Measurements from ENCODE around the gene GTF2F2. TPM values are rescaled to one million over a fixed set of nuclear protein-coding genes. Genes with fewer than 3 reads are reported as not detected.

GTF2F2 gene
- total RNA-seq, 1 experiment from 2014 or later = 21.7 TPM

DNA sequence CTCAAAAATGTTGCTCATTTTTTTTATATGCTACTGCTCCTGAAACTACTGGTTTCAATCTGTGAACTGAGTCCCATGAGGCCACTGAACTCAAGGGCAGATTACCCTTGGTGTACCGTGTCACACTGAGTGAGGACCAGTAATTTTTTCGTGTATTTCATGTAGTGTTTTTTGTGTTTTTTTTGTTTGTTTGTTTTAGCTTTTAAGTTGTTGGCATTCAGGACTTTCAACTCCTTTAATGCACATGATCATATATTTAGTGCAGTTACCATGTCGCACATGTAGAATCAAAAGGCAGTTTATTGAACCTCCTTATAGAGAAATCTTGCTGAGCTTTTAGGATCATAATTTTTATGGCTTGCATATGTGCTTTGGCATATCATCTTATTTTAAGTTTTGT is 162.7 kb downstream of the GTF2F2 start:
- Histone ChIP-seq H3K36me3 (ENCODE audit: control insufficient read depth, insufficient read depth, low read length) (no peaks in the 10 kb centered on the region), H3K27me3 (ENCODE audit: control insufficient read depth, insufficient read depth, low read length) (no peaks in the 10 kb centered on the region), H3K27ac (ENCODE audit: low read length) (no peak overlapping the region), H3K4me3 (ENCODE audit: low read depth in 2 of 2, low read length in 2 of 2) (no peak overlapping the region), H3K4me1 (ENCODE audit: control insufficient read depth, insufficient read depth, low read length) (peaks cover 9% of the 10 kb centered on the region; the same call in 1 of the 2 replicates), H3K9me3 (ENCODE audit: control insufficient read depth, insufficient read depth, low read depth, low read length) (no peaks in the 10 kb centered on the region)
- POLR2A ChIA-PET = no interaction called here
- CTCF ChIA-PET = no interaction called here
- in situ Hi-C loops (cut with HindIII; ENCODE audit: low pct_unique_long_range_greater_than_20kb, low sequenced_read_pairs) (no loop called here), intact Hi-C loops (cut with micrococcal nuclease; ENCODE audit: unreplicated experiment) (no loop called here)
- ATAC-seq (no peak), DNase-seq (ENCODE audit: low read depth, low spot score) (no peak)
- TF ChIP-seq POLR2AphosphoS5 (IDR thresholded peaks at IDR 0.05; ENCODE audit: low read depth, low read length) (no peak), SIN3A (IDR thresholded peaks at IDR 0.05; ENCODE audit: borderline replicate concordance, insufficient read depth, low read depth, low read length) (no peak), TCF7L2 (IDR thresholded peaks at IDR 0.05; ENCODE audit: low read depth, low read length) (no peak)
- TF ChIP-seq, protein P1, sequence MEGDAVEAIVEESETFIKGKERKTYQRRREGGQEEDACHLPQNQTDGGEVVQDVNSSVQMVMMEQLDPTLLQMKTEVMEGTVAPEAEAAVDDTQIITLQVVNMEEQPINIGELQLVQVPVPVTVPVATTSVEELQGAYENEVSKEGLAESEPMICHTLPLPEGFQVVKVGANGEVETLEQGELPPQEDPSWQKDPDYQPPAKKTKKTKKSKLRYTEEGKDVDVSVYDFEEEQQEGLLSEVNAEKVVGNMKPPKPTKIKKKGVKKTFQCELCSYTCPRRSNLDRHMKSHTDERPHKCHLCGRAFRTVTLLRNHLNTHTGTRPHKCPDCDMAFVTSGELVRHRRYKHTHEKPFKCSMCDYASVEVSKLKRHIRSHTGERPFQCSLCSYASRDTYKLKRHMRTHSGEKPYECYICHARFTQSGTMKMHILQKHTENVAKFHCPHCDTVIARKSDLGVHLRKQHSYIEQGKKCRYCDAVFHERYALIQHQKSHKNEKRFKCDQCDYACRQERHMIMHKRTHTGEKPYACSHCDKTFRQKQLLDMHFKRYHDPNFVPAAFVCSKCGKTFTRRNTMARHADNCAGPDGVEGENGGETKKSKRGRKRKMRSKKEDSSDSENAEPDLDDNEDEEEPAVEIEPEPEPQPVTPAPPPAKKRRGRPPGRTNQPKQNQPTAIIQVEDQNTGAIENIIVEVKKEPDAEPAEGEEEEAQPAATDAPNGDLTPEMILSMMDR (IDR thresholded peaks at IDR 0.05) = no peak
- TF ChIP-seq, protein P2, sequence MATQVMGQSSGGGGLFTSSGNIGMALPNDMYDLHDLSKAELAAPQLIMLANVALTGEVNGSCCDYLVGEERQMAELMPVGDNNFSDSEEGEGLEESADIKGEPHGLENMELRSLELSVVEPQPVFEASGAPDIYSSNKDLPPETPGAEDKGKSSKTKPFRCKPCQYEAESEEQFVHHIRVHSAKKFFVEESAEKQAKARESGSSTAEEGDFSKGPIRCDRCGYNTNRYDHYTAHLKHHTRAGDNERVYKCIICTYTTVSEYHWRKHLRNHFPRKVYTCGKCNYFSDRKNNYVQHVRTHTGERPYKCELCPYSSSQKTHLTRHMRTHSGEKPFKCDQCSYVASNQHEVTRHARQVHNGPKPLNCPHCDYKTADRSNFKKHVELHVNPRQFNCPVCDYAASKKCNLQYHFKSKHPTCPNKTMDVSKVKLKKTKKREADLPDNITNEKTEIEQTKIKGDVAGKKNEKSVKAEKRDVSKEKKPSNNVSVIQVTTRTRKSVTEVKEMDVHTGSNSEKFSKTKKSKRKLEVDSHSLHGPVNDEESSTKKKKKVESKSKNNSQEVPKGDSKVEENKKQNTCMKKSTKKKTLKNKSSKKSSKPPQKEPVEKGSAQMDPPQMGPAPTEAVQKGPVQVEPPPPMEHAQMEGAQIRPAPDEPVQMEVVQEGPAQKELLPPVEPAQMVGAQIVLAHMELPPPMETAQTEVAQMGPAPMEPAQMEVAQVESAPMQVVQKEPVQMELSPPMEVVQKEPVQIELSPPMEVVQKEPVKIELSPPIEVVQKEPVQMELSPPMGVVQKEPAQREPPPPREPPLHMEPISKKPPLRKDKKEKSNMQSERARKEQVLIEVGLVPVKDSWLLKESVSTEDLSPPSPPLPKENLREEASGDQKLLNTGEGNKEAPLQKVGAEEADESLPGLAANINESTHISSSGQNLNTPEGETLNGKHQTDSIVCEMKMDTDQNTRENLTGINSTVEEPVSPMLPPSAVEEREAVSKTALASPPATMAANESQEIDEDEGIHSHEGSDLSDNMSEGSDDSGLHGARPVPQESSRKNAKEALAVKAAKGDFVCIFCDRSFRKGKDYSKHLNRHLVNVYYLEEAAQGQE (IDR thresholded peaks at IDR 0.05; ENCODE audit: insufficient read depth in 1 of 2, low read depth in 2 of 2, low read length in 1 of 2) = no peak
- no TSS peak for BruUV-seq (replicated peaks)

DNA sequence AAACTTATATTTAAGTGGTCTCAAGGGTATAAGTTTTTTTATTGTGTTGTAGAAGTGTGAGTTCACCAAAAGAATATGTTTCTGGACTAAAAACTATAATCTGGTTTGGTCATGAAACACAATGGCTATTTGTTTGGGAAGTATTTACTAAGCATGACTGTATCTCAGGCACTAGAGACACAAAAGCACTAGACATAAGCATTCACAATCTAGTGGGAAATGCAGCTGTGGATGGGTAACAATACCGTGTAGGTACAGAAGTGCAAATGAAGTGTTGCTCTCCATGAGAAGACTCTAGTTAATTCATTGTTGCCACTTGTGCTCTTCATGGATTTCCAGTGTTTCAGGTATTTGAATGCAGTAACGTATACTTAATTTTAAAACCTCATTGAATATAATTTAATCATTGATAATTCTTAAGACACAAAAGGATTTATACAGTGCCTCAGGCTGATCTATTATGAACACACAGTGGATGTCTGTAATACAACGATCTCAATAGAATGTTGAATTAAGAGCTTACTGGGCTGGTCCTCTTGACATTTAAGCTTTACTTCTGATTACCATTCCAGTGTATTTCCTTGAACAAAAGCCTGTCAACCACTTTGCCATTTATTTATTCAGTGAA is 169.7 kb downstream of the GTF2F2 start:
- TF ChIP-seq, protein P2 (IDR thresholded peaks at IDR 0.05; ENCODE audit: insufficient read depth in 1 of 2, low read depth in 2 of 2, low read length in 1 of 2) = no peak
- TF ChIP-seq SIN3A (IDR thresholded peaks at IDR 0.05; ENCODE audit: borderline replicate concordance, insufficient read depth, low read depth, low read length) = no peak
- no peak for TF ChIP-seq POLR2AphosphoS5 (IDR thresholded peaks at IDR 0.05; ENCODE audit: low read depth, low read length)
- TF ChIP-seq, protein P1 (IDR thresholded peaks at IDR 0.05) = no peak
- no peak for TF ChIP-seq TCF7L2 (IDR thresholded peaks at IDR 0.05; ENCODE audit: low read depth, low read length)
- Histone ChIP-seq H3K9me3 (ENCODE audit: control insufficient read depth, insufficient read depth, low read depth, low read length) (no peaks in the 10 kb centered on the region), H3K27ac (ENCODE audit: low read length) (no peak overlapping the region), H3K36me3 (ENCODE audit: control insufficient read depth, insufficient read depth, low read length) (no peaks in the 10 kb centered on the region), H3K4me3 (ENCODE audit: low read depth in 2 of 2, low read length in 2 of 2) (no peak overlapping the region), H3K27me3 (ENCODE audit: control insufficient read depth, insufficient read depth, low read length) (no peaks in the 10 kb centered on the region), H3K4me1 (ENCODE audit: control insufficient read depth, insufficient read depth, low read length) (no peaks in the 10 kb centered on the region)
- no TSS peak for BruUV-seq (replicated peaks)
- ChIA-PET POLR2A (no interaction called here), CTCF (no interaction called here)
- in situ Hi-C loops (cut with HindIII; ENCODE audit: low pct_unique_long_range_greater_than_20kb, low sequenced_read_pairs) = no loop called here
- intact Hi-C loops (cut with micrococcal nuclease; ENCODE audit: unreplicated experiment) = no loop called here
- no peak for DNase-seq (ENCODE audit: low read depth, low spot score)
- no peak for ATAC-seq

Data from Panc1 (cell line).